ENCODE results near the gene TBC1D22A.

TBC1D22A gene

DNA sequence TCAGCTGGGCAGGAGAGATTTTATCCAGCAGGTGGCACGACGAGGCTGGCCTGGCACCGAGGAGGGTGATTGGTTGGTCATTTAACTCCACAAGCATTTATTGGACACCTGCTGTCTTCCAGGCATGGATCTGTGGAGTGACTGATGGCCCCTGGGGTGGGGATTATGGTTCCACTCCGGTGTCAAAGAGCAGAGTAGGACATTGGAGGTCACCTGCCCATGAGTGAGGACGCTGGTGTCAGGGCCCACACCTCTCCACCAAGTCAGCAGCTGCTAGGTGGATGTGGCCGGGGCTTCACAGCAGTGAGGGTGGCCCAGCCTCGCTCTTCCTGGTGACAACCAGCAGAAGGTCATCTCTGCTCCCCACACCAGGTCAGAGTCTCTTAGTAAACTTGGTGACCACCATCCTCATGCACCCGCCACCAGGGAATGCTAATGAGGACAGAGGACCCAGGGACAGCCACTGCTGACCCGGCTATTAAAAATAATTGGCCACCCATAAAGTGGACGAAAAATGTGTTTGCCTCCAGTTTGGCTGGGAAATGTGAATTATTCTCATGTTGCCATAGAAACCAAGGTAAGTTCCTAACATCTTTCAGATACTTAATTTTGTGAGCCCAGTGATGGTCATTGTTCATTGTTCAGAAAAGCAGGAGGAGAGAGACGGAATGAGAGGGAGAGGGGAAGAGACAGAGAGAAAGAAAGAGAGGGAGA is 428.7 kb downstream of the TBC1D22A start:
- DNase-seq (no peak), ATAC-seq (no peak)

DNA sequence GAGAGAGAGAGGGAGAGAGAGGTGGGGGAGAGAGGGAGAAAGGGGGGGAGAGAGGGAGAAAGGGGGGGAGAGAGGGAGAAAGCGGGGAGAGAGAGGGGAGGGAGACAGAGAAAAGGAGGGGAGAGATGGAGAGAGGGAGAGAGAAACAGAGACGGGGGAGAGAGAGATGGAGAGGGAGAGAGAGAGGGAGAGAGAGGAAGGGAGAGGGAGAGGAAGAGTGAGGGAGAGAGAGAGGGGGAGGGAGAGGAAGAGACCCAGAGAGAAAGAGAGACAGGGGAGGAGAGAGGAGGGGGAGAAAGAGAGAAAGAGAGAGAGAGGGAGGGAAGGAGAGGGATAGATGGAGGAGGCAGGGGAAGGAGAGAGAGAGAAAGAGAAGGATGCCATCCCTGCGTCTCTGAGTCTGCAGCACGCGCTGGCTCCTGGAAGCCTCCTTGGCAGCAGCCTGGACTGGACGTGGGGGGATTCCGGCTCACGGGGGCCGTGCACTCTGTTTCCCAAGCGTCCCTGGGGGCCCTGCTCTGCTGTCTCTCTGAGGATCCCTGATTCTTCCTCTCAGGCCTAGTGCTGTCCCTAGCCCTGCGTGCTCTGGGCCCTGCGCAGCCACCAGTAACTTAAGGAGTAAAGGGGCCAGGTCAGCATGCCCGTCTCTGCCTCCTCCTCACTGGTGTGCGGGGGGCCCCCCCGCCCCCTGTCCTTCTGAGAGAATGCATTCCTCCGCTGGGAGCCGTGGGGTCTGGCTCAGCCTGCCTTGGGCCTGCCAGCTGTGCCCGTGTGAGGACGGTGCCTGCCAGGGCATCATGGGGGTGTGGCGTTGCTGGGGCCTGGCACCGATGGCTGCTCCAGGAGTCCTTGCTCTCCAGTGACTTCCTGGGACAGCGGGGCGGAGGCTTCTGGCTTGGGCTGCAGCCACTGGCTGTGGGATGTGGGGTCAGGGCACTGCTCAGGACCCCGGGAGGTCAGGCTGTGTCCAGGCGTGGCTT is 429.5 kb downstream of the TBC1D22A start:
- DNase-seq (no peak), ATAC-seq (no peak)

DNA sequence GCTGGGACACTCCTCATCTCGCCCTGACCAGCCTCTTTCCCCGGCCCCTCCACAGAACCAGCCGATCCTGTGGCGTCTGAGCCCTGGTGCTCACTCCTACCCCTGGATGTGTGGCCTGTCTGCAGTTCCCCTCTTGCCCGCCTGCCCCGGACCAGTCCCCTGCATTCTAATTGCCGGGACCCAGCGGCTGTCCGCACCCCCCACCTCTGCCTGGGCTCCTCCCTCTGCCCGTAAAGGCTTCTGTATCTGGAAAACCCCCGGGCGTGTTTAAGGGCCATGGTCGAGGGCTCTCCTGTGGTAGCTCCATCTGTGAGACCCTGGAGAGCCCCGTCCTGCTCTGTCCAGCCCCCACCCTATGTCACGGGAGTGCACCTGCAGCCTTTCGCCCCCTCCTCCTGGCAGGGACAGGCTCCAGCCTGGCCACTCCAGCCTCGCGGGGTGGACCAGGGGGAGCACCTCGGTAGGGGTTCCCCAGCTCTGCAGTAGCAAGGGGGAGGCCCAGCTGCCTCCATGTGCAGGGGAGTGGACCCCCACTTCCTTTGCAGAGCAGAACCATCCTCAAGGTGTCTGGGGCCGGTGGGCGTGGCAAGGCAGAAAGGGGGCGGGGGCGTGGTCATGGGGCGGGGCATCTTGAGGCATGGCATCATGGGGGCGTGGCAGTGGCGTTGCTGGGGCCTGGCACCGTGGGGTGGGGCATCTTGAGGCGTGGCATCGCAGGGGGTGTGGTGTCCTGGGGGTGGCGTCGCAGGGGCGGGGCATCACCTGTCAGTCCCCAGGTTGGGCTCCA is 430.4 kb downstream of the TBC1D22A start:
- no peak for ATAC-seq
- peak; percentile 21 for DNase-seq

DNA sequence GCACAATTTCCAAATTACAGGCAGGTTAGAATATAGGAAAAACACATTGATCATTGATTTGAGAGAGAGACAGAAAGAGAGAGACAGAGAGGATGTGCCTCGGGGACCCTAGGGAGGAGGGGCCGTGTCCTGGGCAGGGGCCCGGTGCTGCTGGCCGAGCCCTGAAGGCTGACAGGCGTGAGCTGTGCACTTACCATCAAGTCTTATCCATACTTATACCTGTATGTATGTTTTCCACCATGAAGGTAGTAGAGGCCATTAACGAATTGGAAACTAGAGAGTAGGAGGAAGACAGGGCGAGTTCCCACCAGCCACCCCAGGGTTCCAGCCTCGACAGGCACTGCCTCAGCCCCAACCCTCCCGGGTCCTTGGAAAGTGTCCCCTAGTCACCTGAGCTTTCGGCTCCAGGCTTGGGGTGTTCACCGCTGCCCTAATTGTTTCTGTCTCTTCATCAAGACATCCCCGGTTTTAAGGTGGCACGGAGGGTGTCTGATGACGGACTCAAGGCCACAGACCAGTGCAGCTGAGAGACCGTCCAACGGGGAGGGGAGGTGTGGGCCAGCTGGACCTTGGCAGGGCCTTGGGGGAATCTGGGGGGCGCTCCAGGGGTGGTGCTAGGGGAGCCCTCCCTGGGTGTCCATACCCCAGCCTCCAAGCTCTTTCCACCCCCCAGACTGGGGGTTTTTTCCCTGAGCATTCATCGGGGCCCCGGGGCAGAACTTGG is 431.3 kb downstream of the TBC1D22A start:
- no peak for DNase-seq
- no peak for ATAC-seq

DNA sequence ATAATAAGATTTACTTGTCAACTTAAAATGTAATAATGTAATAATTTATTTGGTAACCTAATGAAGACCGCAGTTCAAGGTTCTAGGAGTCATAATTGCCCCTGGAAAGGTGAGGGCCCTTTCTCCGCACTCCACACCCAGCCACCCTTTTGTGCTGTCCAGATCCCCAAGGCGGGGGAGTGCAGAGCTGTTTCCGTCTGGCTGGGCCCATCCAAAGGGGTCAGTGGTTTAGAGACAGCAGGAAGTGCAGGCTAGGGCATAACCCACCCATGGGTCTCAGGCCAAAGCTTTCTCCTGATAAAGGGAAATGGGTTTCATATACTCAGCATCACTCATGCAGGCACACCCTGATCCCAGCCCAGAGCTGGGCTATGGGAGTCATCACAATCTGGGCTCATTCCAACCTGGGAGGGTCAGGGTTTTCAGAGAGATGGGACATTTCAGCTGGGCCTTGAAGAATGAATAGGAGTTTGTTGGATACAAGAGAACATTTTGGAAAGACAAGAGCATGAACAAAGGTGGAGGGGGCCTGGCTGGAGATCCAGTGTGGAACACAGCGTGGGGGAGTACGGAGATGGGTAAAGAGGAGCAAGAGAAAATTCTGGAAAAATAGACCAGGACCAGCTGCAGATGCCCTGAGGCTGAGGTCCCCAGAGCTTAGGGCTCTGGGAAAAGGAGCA is 432.2 kb downstream of the TBC1D22A start:
- no peak for DNase-seq
- no peak for ATAC-seq

DNA sequence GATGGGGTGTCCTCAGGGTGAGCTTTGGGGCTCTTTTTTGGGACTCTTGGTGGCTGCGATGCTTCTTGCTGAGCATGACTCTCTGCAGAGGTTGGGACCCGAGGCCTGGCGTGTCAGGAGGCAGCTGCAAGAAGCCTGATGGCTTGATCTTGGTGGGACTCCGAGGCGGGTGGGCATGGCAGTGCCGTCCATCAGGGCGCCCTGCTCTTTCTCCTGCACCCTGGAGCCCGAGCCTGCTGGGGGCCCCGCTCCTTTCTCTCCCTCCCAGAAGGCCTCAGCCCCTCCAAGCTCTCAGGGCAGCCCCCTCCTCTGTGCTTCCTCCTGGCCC is 432.7 kb downstream of the TBC1D22A start:
- no peak for DNase-seq

DNA sequence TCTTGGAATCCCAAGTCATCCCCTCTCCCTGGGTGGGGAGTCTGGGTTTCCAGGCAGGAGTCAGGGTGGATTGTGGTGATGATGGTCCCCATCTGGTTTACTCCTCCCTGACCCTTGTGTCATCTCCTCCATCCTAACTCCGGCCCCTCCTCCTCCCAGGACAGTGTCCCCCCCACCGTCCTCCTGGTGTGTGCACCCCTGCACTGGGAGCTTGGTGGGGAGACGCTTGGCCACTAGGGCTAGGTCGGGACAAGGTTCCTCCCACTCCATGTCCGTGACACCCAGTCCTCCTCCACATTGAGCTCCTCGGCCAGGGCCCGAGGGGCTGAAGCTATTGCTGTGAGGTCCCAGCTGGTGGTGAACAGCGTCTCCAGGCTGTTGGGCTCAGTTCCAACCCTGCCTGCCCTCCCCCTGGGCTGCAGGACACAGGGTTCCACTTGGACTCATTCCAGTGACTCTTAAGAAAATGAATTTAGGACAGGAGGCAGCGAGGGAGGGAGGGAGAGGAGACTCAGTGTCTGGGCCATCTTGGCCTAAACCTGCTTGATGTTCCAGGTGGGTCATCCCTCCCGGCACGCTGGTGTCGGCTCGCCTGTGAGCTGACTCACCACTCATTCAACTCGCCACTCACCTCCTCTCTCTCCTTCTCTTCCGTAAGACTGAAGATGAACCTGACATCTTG is 433.2 kb downstream of the TBC1D22A start:
- no peak for ATAC-seq
- no peak for DNase-seq

More for the DNA sequence above, 432.7 kb downstream of the TBC1D22A start:
- ATAC-seq: no peak

DNA sequence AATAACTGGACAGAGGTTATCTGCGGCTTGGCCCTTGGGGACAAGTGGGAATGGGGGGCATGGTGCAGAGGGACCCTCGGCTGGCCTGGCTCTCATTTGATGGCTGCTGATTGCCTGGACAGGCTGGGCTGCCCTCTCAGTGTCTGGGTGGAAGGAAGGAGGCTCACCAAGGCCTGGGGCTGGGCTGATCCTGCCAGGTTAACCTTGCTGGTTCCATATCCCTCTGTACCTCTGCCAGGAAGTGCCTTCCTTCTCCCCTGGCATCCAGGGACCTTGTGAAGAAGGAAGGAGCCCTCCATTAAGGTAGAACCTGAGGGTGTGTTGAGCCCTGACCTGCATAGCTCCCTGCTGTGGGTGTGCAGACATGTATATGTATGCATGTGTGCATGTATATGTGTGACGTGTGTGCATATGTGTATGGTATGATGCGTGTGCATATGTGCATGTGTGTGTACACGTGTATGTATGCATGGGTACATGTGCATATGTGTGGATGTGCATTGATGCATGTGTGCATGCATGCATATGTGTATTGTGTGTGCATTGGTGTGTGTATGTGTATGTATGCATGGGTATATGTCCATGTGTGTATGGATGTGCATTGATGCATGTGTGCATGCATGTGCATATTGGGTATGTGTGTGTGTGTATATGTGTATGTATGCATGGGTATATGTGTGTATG is 433.9 kb downstream of the TBC1D22A start:
- no peak for DNase-seq
- no peak for ATAC-seq

DNA sequence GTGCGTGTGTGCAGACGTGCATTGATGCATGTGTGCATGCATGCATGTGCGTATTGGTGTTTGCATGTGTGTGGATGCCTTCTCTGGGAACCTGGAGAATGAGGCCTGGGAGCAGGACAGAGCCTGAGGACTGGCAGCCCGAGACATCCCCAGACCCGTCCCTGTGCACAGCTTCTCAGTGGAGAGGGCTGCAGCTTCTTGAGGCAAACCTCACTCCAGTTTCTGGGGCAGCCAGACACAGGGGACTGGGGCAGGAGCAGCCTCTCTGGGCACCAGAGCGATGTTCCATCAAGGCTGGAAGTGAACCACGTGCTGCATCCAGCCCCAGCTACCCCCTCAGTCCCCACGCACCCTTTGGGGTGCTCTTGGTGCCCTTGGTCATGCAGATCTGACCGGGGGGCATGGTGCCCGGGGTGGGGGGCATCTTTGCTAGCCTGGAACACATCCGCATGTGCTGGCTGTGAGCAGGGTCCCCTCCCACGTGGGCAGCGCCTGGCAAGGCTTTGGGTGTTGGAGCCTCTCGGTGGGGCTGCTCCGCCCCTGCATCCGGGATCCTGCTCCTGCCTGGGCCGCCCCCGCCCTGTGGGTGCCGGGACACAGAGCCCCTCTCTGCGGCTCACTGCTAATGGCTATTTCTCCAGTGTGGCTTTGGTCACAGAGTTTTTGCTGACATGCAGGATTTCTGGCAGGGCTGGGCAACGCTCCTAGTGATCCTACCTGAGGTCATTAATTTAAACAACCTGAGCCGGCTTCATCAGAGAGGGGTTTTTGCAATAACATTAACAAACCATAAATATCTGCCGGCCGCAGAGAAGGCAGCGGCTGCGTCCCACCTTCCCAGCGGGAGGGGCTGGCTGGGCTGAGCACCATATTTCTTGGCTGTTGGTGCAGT is 434.7 kb downstream of the TBC1D22A start:
- no peak for DNase-seq
- no peak for ATAC-seq

DNA sequence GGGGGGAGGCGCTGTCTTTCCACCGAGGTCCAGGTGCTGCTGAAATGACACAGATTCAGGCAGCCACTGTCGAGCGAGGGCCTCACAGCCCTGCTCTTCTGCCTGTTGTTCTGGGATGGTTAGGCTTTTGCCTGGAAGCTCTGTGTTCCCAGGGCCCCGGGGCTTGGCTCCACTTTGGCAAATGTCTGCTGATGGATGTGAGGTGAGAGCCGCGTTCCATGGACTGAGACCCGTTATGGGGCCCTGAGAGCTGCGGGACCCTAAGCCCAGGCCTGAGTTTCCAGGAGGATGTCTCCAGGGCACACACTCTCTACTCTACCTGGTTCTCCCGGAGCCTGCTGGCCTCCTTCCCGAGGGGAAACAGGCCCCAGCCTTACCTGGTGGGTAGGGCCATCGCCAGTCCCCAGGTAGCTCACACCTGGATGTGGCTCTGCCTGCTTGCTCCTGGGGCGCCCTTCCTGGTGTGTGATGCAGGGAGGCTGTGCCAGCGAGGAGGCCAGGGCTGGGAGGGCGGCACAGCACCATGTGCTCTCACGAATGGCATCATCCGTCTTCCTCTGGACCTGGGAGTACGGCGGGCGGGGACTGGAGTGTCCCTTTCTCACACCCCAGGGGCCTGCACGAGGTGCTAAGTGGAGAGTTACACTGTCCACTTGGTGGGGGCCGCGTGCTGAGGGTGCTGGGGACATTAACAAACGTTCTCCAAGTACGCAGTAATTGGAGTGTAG is 435.5 kb downstream of the TBC1D22A start:
- ATAC-seq: no peak

DNA sequence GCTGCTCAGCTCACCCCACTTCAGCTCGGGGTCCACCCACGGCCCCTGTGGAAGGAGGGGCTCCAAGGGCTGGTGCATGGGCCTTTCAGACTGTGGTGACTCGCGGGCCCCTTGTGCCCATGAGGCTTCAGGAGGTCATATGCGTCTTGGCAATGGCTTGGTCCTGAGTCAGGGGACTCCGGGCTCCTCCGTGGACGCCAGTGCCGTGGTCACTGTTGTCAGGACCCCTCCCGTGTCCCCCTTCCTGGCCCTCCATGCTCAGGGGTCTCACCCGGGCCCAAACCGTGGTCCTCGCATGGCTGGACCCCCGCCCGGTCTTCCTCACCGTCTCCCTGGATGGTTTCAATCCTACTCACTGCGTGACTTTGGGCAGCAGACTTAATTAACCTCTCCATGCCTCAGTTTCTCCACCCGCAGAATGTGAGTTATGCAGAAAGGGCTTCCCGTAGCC is 436.4 kb downstream of the TBC1D22A start:
- DNase-seq (no peak), ATAC-seq (no peak)

More for the DNA sequence above, 435.5 kb downstream of the TBC1D22A start:
- no peak for DNase-seq

DNA sequence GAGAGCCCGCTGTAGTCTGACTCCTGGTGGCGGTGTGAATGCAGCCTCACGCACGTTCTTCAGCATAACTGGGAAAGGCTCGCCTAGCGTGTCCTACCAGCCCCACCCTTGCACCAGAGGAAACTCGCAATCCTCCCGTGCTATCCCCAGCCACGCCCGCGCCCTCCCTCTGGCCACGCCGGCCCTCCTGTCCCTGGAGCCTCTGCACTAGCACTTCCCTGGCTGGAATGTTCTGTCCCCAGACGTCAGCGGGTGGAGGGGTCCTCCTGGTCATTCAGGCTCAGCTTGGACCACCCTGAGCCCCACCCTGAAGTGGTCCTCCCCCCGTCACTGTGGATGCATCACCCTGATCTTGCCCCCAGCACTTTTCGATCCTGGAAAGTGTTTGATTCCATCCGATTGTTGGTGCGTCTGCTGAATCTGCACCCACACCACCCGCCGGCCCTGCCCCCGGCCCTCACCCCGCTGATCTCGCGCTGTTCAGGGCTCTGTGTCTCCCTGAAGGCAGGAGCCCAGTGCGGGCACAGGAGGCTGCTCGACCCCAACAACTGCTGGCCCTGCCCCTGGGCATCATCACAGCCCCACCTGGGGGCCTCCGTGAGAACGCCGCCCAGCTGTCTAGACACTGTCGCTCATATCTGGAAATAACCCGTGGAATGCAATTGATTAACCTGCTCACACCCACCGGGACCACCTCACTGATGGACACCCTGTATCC is 437.0 kb downstream of the TBC1D22A start:
- DNase-seq (no peak), ATAC-seq (no peak)

DNA sequence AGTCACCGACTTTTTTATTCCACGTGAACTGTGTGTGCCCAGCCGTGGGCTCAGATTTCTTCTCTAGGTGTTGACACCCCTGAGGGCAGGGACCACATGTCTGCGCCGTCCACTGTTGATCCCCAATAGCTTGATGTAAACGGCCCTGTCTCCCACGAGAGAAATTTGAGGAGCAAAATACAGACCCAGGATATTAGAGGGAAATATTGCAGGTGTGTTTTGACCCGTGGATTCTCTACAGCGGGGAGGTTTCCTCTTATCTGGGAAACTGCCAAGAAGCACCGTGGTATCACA is 437.5 kb downstream of the TBC1D22A start:
- ATAC-seq (no peak), DNase-seq (no peak)

DNA sequence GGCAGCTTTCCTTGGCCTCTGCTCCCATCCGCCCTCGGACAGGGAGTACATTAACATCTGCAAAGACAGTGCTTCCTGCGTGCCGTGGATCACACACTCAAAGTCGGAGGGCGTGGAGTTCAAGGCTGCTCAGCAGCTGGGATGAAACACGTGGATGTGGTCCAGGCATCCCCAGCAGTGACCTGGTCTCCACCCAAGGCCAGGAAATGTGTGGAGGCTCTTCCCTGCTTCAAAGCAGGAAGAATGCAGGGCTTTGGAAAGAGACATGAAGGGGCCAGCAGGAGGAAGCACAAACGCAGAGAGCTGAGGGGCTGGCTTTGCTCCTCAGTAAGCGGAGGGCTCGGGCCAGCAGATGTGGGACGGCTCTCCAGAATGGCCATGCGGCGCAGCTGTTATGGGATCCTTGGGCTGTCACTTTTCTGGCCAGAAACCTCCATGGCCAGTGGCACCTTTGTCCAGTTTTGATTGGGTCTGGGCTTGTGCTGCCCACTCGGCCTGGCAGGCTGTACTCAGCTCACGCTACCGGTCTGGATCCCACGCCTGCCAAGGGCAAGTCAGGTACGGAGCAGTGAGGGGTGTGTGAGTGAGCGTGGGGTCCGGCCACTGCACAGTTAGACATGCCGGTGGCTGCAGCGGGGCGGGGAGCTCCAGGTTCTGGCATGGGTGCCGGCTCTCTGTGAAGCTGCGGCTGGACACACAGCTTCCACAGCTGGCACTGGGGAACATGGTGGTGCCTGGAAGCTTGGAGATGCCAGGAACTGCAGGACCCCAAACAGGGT is 438.0 kb downstream of the TBC1D22A start:
- ATAC-seq (no peak), DNase-seq (no peak)

DNA sequence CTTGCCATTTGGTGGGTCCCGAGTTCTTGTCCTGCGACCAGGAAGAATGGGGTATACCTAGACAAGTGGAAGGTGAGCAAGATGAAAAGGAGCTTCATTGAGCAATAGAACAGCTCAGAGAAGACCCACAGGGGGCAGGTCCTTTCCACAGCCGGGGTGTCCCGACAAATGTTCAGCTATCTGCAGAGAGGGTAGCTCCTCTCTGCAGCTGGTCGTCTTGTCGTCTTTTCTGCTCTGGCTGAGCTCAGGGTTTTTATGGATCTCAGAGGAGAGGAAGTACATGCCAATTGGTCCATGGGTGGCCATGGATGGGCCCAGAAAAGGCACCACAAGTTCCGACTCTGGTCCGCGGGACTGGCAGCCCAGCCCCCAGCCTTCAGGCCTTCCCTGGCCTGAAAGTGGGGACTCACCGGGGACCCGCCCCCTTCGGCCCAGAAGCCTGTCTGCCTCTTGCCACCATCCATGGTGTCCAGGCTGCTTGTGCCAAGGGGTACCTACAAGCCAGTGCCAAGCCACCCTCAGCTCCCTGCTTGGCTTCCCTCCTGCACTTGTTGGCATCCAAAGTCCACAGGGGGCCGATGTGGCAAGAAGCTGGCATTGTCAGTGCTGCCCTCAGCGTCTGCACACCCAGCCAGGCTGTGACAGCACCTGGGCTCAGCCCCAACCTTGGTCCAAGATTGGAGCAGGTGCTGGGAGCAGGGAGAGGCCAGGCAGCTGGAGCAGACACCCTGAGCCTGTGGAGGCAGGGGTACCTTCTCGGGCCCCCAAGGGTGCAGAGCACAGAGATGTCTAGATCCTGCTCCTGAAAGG is 438.9 kb downstream of the TBC1D22A start:
- DNase-seq (no peak), ATAC-seq (no peak)
